Measurements from ENCODE around the gene TFAP2B. TPM values are rescaled to one million over a fixed set of nuclear protein-coding genes. Genes with fewer than 3 reads are reported as not detected.

Gene TFAP2B
- total RNA-seq, 1 experiment from 2014 or later, result not detected

DNA sequence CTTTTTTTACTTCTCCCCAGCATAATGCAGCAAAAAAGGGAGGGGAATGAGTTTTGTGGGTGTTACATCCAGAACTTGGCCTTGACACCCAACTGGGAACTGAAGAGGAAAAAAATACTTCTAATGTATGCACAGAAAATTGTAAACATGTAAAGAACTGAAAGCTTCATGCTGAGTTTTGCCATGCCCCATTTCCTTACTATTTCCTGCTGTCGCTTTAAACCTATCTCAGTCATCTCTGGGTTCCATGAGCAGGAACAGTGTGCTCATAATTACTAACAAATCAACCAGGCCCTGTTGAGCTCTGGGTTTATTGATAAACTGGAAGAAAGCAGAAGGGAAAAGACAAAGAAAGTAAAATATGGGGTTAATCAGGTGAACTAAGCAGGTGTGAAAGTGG, 14.2 kb downstream of the TFAP2B start:
- Histone ChIP-seq H3K27ac (ENCODE audit: insufficient read length, low read depth, low read length) (no peak overlapping the region), H3K56ac (ENCODE audit: insufficient read length, low read depth, low read length) (no peak overlapping the region), H2BK120ac (ENCODE audit: low read depth, low read length, poor library complexity, severe bottlenecking) (no peak overlapping the region), H3K4me2 (ENCODE audit: insufficient read depth, insufficient read length, low read length) (no peak overlapping the region), H3K79me2 (ENCODE audit: insufficient read depth, low read length) (no peaks in the 10 kb centered on the region), H3K9me3 (ENCODE audit: control insufficient read depth, low read depth, low read length) (no peaks in the 10 kb centered on the region), H4K20me1 (ENCODE audit: control insufficient read depth, insufficient read depth, insufficient read length) (no peaks in the 10 kb centered on the region), H2BK12ac (ENCODE audit: insufficient read length, low read depth, low read length) (no peak overlapping the region), H3T11ph (ENCODE audit: low read length) (no peak overlapping the region), H2AFZ (ENCODE audit: low read length) (no peak overlapping the region), H3K9ac (ENCODE audit: extremely low read depth, insufficient read length, low read length) (no peak overlapping the region), H3K79me1 (ENCODE audit: insufficient read depth, low read depth, low read length, poor library complexity, severe bottlenecking) (no peaks in the 10 kb centered on the region), H2AK5ac (ENCODE audit: insufficient read length, low read length) (no peak overlapping the region), H3K23ac (ENCODE audit: insufficient read length, low read depth, low read length) (no peak overlapping the region), H2BK20ac (ENCODE audit: low read depth, low read length, poor library complexity, severe bottlenecking) (no peak overlapping the region), H3K4me1 (ENCODE audit: insufficient read depth, low read length) (0 out of 2 replicates have a peak, but pooled peaks cover 2% of the 10 kb centered on the region), H3K18ac (ENCODE audit: insufficient read length, low read depth, low read length) (no peak overlapping the region), H3K27me3 (ENCODE audit: insufficient read depth, low read length) (peaks cover 84% of the 10 kb centered on the region), H3K23me2 (ENCODE audit: insufficient read length, low read depth, low read length, poor library complexity, severe bottlenecking) (no peaks in the 10 kb centered on the region), H4K91ac (ENCODE audit: insufficient read length, low read depth, low read length) (no peak overlapping the region), H2BK5ac (ENCODE audit: insufficient read length, low read length) (no peak overlapping the region), H4K5ac (ENCODE audit: insufficient read length, low read depth, low read length) (no peak overlapping the region), H2BK15ac (ENCODE audit: low read depth, low read length) (no peak overlapping the region), H3K4ac (ENCODE audit: low read depth, low read length) (no peak overlapping the region), H3K14ac (ENCODE audit: insufficient read depth, low read length) (no peak overlapping the region), H4K8ac (replicated peaks; ENCODE audit: insufficient read length, low read depth, low read length) (no peak overlapping the region)
- DNase-seq, result no peak
- H3K36me3 Mint-ChIP-seq (ENCODE audit: insufficient read depth in 1 of 3, low read depth in 3 of 3), result no peaks in the 10 kb centered on the region
- peaks cover 8 to 22% of the 10 kb centered on the region in 2 experiments for H3K4me1 Mint-ChIP-seq
- TF ChIP-seq, protein P1, sequence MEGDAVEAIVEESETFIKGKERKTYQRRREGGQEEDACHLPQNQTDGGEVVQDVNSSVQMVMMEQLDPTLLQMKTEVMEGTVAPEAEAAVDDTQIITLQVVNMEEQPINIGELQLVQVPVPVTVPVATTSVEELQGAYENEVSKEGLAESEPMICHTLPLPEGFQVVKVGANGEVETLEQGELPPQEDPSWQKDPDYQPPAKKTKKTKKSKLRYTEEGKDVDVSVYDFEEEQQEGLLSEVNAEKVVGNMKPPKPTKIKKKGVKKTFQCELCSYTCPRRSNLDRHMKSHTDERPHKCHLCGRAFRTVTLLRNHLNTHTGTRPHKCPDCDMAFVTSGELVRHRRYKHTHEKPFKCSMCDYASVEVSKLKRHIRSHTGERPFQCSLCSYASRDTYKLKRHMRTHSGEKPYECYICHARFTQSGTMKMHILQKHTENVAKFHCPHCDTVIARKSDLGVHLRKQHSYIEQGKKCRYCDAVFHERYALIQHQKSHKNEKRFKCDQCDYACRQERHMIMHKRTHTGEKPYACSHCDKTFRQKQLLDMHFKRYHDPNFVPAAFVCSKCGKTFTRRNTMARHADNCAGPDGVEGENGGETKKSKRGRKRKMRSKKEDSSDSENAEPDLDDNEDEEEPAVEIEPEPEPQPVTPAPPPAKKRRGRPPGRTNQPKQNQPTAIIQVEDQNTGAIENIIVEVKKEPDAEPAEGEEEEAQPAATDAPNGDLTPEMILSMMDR (conservative IDR thresholded peaks at IDR 0.05), result no peak
- H3K4me3 Mint-ChIP-seq, result no peak overlapping the region
- H3K27me3 Mint-ChIP-seq (ENCODE audit: low read depth), result peaks cover 100% of the 10 kb centered on the region
- H3K9me3 Mint-ChIP-seq, result peaks cover 0 to 5% of the 10 kb centered on the region in 2 experiments; a peak in 1 of 5 replicates
- H3K27ac Mint-ChIP-seq, result no peak overlapping the region
- no CpG with 5 or more reads among the region's 1 CpG for WGBS (ENCODE audit: extremely low coverage, insufficient read length, low lambda C conversion rate)

Measured in H9 (cell line).